Adrenal gland (tissue), 12 donors: ENCODE results near the gene TSKS. TPM values are rescaled to one million over a fixed set of nuclear protein-coding genes. Genes with fewer than 3 reads are reported as not detected.

Source experiments
- DNase-seq, 7 donors: peaks; one replicate each; pipeline ENCODE4 v3.0.0-alpha.2; 2019 to 2020
- H3K27ac ChIP-seq, 5 donors: fragments of 200-600 bp; sonication (generic) in 4 of 5; 1 replicate in 3 of 5; 2 replicates in 2 of 5; pipeline versions ENCODE4 v1.5.1 to v1.8.0; 2016 to 2020; ENCODE audit warnings: mild to moderate bottlenecking in 1 of 5
- H3K27me3 ChIP-seq: fragments of 200-600 bp; 2 replicates; pipeline ENCODE4 v1.8.0; 2021
- H3K36me3 ChIP-seq, 2 donors: fragments of 200-600 bp; replicated peaks in 1 of 2; 1 replicate in 1 of 2; 2 replicates in 1 of 2; pipeline versions ENCODE4 v1.5.1 to v1.8.0; 2018 to 2022
- H3K4me1 ChIP-seq, 2 donors: fragments of 200-600 bp; replicated peaks in 1 of 2; 1 replicate in 1 of 2; 2 replicates in 1 of 2; pipeline versions ENCODE4 v1.5.1 to v1.8.0; 2018 to 2021
- H3K4me3 ChIP-seq, 4 donors: fragments of 200-600 bp; sonication (generic) in 3 of 4; one replicate each; pipeline ENCODE4 v1.5.1; 2016 to 2018
- H3K9me3 ChIP-seq, 3 donors: fragments of 200-600 bp; sonication (generic) in 1 of 3; replicated peaks in 1 of 3; 1 replicate in 2 of 3; 2 replicates in 1 of 3; pipeline versions ENCODE4 v1.5.1 to v1.8.0; 2016 to 2021
- POLR2A ChIP-seq, 2 donors: fragments of 450-650 bp; IDR thresholded peaks; one replicate each; pipeline ENCODE4 v1.6.1; 2017; ENCODE audit warnings: antibody characterized with exemption in 2 of 2, mild to moderate bottlenecking in 2 of 2, moderate library complexity in 1 of 2
- WGBS, 4 donors: extraction: QIAGEN DNeasy Blood & Tissue Kit in 2 of 4; methylation state at CpG; one replicate each; pipeline versions ENCODE4 v1.1.5 to v1.1.7; 2013 to 2017; 5-methylcytosine and 5-hydroxymethylcytosine counted together
- intact Hi-C, 2 donors: fragments of 100-400 bp; cut with DNase I; formaldehyde crosslinking; loops; one replicate each; pipeline versions ENCODE4 v1.14.1 to v1.15.0; 2022 to 2023
- polyA plus RNA-seq, 3 donors: library from polyadenylated mRNA; stranded (reverse); fragments of 200-250 nt in 2 of 3; fragments of 350-450 nt in 1 of 3; fragmentation: Illumina TruSeq in 1 of 3; extraction: RNeasy Lipid Tissue Mini Kit (QIAGEN cat#74804) in 1 of 3; gene quantifications; one replicate each; pipeline ENCODE4 v1.2.3, GENCODE V29; 2013 to 2014
- total RNA-seq, 9 donors: library from RNA; depleted of rRNA in 4 of 9; stranded (reverse); fragments of >200 nt in 4 of 9; fragments of 120-200 nt in 1 of 9; fragmentation: NEBNext Ultra II Directional in 1 of 9; extraction: Animal tissue kit (Norgen Biotek cat#: 25700) in 1 of 9; gene quantifications; one replicate each; pipeline versions ENCODE4 v1.1.0 to v1.2.4, GENCODE V29; 2013 to 2023
- TF ChIP-seq, protein P1 (sequence below), 6 experiments: fragments of 450-650 bp in 4 of 6; fragments of 200-600 bp in 2 of 6; sonication (generic) in 1 of 6; IDR thresholded peaks; 1 replicate in 5 of 6; 2 replicates in 1 of 6; pipeline versions ENCODE4 v1.5.1 to v1.8.0; 2016 to 2021; ENCODE audit warnings: antibody characterized with exemption in 6 of 6, mild to moderate bottlenecking in 2 of 6, moderate library complexity in 1 of 6
- donor health status: healthy with polysubstance abuse.
- donor health status: Bipolar disorder and iron deficiency.
- donor health status: DM: yes; HTN: yes; CAD: no.
- donor health status: DM: no; HTN: no; CAD: no.
- donor health status: DM: no; HTN: no; CAD: no.
- donor health status: DM: yes; HTN: yes; CAD: no.

The TSKS gene
- total and polyA plus RNA-seq, 12 donors, result 0.11 to 1.7 (median 0.42) TPM; not detected in 5

DNA sequence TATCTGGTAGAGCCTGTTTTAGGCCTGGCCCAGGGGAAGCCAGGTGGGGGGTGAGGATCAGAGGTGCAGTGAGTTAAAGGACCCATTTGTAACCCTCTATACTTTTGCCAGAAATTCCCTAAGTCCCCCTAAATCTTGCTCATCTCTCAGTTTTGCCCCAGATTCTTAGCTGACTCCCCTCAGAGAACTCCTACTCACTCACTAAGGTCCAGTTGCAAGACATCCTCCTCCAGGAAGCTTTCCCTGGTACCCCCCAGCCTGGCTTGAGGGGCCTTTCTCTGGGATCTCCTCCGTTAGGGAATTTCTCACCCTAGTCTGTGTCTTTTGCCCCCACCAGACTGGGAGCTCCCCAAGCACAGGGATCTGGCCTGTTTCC is 1.9 kb downstream of the TSKS start:
- Histone ChIP-seq H3K9me3 (no peaks in the 10 kb centered on the region), H3K4me1 (peaks cover 17% of the 10 kb centered on the region in 2 donors), H3K4me3 (no peak overlapping the region), H3K27me3 (no peaks in the 10 kb centered on the region), H3K27ac (peak overlapping the region in 3 of 5 donors; percentile 32 to 38 (median 34)), H3K36me3 (no peaks in the 10 kb centered on the region)
- 73 to 90% (median 88%) methylated on average over 1 of the region's 1 CpG for WGBS, 4 donors
- intact Hi-C loops, result no loop called here
- no peak for DNase-seq
- TF ChIP-seq POLR2A (IDR thresholded peaks at IDR 0.05), result no peak
- TF ChIP-seq, protein P1, sequence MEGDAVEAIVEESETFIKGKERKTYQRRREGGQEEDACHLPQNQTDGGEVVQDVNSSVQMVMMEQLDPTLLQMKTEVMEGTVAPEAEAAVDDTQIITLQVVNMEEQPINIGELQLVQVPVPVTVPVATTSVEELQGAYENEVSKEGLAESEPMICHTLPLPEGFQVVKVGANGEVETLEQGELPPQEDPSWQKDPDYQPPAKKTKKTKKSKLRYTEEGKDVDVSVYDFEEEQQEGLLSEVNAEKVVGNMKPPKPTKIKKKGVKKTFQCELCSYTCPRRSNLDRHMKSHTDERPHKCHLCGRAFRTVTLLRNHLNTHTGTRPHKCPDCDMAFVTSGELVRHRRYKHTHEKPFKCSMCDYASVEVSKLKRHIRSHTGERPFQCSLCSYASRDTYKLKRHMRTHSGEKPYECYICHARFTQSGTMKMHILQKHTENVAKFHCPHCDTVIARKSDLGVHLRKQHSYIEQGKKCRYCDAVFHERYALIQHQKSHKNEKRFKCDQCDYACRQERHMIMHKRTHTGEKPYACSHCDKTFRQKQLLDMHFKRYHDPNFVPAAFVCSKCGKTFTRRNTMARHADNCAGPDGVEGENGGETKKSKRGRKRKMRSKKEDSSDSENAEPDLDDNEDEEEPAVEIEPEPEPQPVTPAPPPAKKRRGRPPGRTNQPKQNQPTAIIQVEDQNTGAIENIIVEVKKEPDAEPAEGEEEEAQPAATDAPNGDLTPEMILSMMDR (IDR thresholded peaks at IDR 0.05), result no peak

DNA sequence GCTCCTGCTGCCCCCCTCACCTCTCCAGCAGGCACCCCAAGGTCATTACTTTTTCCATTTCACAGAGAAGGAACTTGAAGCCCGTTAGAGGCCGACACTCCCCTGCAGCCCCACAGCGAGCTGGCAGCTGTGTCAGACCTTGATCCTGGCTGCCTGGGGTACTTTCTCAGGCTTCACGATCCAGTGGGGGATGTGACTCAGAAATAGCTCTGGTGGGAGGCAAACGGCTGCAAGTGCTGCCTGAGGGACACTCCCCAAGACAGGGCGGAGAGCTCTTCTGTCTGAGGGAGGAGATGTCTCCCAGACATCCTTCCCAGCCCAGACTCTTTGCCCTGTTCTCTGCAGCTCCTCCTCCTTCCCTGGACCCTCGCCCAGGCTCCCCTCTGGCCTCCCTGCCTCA is 4.8 kb downstream of the TSKS start:
- Histone ChIP-seq H3K4me1 (peaks cover 7 to 8% of the 10 kb centered on the region in 2 donors), H3K27me3 (no peaks in the 10 kb centered on the region), H3K36me3 (no peaks in the 10 kb centered on the region), H3K9me3 (no peaks in the 10 kb centered on the region), H3K4me3 (no peak overlapping the region), H3K27ac (peak overlapping the region in 2 of 5 donors; percentile 36 to 45)
- TF ChIP-seq, protein P1 (IDR thresholded peaks at IDR 0.05), result no peak
- no peak for TF ChIP-seq POLR2A (IDR thresholded peaks at IDR 0.05)
- peak in 4 of 7 donors; percentile 45 to 69 (median 58) for DNase-seq
- 12 to 35% (median 23%) methylated on average over 6 to 7 of the region's 7 CpGs for WGBS, 4 donors
- intact Hi-C loops, result loop anchor here in 1 of 2 donors (10.0 kb wide), 1 partner anchor 47 kb away; no protein-coding TSS in a partner anchor

DNA sequence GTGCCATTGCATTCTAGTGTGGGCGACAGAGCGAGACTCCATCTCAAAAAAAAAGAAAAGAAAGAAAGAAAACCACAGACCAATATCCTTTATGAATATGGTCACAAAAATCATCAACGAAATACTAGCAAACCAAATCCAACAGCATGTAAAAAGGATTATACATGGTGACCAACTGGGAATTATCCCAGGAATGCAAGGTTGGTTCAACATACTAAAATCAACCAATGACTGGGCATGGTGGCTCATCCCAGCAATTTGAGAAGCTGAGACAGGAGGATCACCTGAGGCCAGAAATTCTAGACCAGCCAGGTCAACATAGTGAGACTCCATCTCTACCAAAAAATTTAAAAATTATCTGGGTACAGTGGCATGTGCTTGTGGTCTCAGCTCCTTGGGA is 7.2 kb downstream of the TSKS start:
- peaks cover 7 to 8% of the 10 kb centered on the region in 2 donors for H3K4me1 ChIP-seq
- WGBS, 4 donors, result 92 to 98% (median 94%) methylated on average over 3 of the region's 3 CpGs
- intact Hi-C loops, result loop anchor here in 1 of 2 donors (10.0 kb wide), 1 partner anchor 49 kb away; no protein-coding TSS in a partner anchor

DNA sequence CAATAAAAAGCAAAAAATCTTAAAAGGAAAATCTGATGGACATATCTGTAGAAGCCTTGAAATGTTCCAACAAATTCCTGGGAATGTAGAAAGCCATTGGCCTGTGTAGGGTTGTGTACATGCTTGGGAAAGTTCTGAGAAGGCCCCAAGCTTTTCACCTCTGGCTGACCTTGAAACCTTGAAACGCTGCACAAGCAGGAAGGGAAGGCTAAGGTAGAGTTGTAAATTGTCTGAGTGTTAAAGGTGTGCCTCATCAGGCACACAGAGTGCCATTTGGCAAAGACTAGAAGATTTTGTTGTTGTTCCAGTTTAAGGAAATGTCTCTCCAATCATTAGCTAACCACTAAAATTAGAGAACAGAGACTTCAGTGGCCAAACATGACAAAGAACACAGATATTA is 10.4 kb downstream of the TSKS start:
- no peaks in the 10 kb centered on the region for H3K4me1 ChIP-seq
- no peak for DNase-seq
- WGBS, 4 donors, result 47 to 67% (median 55%) methylated on average over 1 of the region's 1 CpG
- no peaks in the 10 kb centered on the region for H3K9me3 ChIP-seq
- no peak overlapping the region for H3K27ac ChIP-seq
- intact Hi-C loops, result loop anchor here in 1 of 2 donors (10.0 kb wide), 1 partner anchor 52 kb away; no protein-coding TSS in a partner anchor
- no peak overlapping the region for H3K4me3 ChIP-seq
- H3K27me3 ChIP-seq, result no peaks in the 10 kb centered on the region
- H3K36me3 ChIP-seq, result no peaks in the 10 kb centered on the region
- no peak for TF ChIP-seq POLR2A (IDR thresholded peaks at IDR 0.05)
- TF ChIP-seq, protein P1 (IDR thresholded peaks at IDR 0.05), result no peak

More for the DNA sequence above, 7.2 kb downstream of the TSKS start:
- DNase-seq, result no peak
- no peaks in the 10 kb centered on the region for H3K36me3 ChIP-seq
- no peaks in the 10 kb centered on the region for H3K9me3 ChIP-seq
- no peak overlapping the region for H3K27ac ChIP-seq
- no peaks in the 10 kb centered on the region for H3K27me3 ChIP-seq
- no peak overlapping the region for H3K4me3 ChIP-seq
- TF ChIP-seq, protein P1 (IDR thresholded peaks at IDR 0.05), result no peak
- TF ChIP-seq POLR2A (IDR thresholded peaks at IDR 0.05), result no peak
